Suprapubic skin (tissue), 4 donors: ENCODE measurements around the gene PNO1.

Experiments used
- EP300 ChIP-seq: sonication (generic); formaldehyde crosslinking; IDR thresholded peaks from one replicate; pipeline ENCODE4 v1.6.1; 2017; ENCODE audit warnings: antibody characterized with exemption
- POLR2A ChIP-seq, 2 donors: fragments of 450-650 bp; IDR thresholded peaks; one replicate each; pipeline ENCODE4 v1.6.1; 2017; ENCODE audit warnings: antibody characterized with exemption in 2 of 2, mild to moderate bottlenecking in 2 of 2, moderate library complexity in 2 of 2
- POLR2AphosphoS5 ChIP-seq, 3 donors: sonication (generic); formaldehyde crosslinking; IDR thresholded peaks; one replicate each; pipeline ENCODE4 v1.6.1; 2017; ENCODE audit warnings: antibody characterized with exemption in 3 of 3
- TF ChIP-seq, protein P1 (sequence below), 2 donors: fragments of 200-600 bp in 1 of 2; fragments of 450-650 bp in 1 of 2; sonication (generic) in 1 of 2; IDR thresholded peaks; one replicate each; pipeline ENCODE4 v1.5.1; 2016 to 2019; ENCODE audit warnings: antibody characterized with exemption in 2 of 2, mild to moderate bottlenecking in 1 of 2, moderate library complexity in 1 of 2

DNA sequence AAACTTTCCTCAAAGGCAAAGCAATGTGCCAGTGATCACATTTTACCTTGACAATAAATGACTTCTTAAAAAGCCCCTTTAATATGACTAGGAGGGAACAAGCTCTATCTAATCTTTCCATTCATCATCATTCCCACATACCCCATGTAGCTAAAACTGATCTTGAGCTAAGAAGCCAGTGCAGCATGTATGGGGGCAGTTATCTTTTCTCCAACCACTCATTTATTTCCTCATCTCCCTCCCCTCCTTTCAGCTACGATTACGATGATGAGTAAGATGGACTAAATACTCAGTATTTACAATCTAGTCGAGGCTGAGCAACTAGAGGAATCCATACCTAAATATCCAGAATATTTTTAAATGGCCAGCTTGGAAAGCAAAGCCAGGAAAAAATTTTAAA, 35.5 kb downstream of the PNO1 start:
- no peak for TF ChIP-seq POLR2A (IDR thresholded peaks at IDR 0.05)
- TF ChIP-seq, protein P1, sequence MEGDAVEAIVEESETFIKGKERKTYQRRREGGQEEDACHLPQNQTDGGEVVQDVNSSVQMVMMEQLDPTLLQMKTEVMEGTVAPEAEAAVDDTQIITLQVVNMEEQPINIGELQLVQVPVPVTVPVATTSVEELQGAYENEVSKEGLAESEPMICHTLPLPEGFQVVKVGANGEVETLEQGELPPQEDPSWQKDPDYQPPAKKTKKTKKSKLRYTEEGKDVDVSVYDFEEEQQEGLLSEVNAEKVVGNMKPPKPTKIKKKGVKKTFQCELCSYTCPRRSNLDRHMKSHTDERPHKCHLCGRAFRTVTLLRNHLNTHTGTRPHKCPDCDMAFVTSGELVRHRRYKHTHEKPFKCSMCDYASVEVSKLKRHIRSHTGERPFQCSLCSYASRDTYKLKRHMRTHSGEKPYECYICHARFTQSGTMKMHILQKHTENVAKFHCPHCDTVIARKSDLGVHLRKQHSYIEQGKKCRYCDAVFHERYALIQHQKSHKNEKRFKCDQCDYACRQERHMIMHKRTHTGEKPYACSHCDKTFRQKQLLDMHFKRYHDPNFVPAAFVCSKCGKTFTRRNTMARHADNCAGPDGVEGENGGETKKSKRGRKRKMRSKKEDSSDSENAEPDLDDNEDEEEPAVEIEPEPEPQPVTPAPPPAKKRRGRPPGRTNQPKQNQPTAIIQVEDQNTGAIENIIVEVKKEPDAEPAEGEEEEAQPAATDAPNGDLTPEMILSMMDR (IDR thresholded peaks at IDR 0.05): no peak
- no peak for TF ChIP-seq POLR2AphosphoS5 (IDR thresholded peaks at IDR 0.05)
- no peak for TF ChIP-seq EP300
